OCI-LY1 (cell line): Measurements from ENCODE around the gene YLPM1.

Experiments
- H2AFZ ChIP-seq: fragments of 200-600 bp; sonication (generic), shearing (Covaris generic); 2 replicates; pipeline ENCODE4 v1.6.0; 2014; ENCODE audit warnings: antibody characterized with exemption, mild to moderate bottlenecking, low read length
- H3F3A ChIP-seq: fragments of 200-600 bp; sonication (generic), shearing (Covaris generic); 2 replicates; pipeline ENCODE4 v1.6.0; 2014; ENCODE audit warnings: mild to moderate bottlenecking, antibody characterized with exemption, low read length, moderate library complexity; ENCODE audit not compliant: insufficient read depth
- H3K27ac ChIP-seq: fragments of 200-600 bp; sonication (generic); 2 replicates; pipeline ENCODE4 v1.5.1; 2014; ENCODE audit warnings: low read length, mixed run types, mild to moderate bottlenecking, low read depth; ENCODE audit not compliant: poor library complexity, severe bottlenecking
- H3K27me3 ChIP-seq: fragments of 200-600 bp; sonication (generic); 2 replicates; pipeline ENCODE4 v1.6.0; 2014; ENCODE audit warnings: antibody characterized with exemption, mild to moderate bottlenecking, low read length, moderate library complexity; ENCODE audit not compliant: insufficient read depth
- H3K36me3 ChIP-seq: fragments of 200-600 bp; sonication (generic); 2 replicates; pipeline ENCODE4 v1.6.1; 2014; ENCODE audit warnings: mild to moderate bottlenecking, antibody characterized with exemption, low read length, moderate library complexity, mixed read lengths; ENCODE audit not compliant: insufficient read depth
- H3K4me1 ChIP-seq: fragments of 200-600 bp; sonication (generic); 2 replicates; pipeline ENCODE4 v1.5.1; 2014; ENCODE audit warnings: mild to moderate bottlenecking, low read length, moderate library complexity; ENCODE audit not compliant: insufficient read depth, severe bottlenecking
- H3K4me2 ChIP-seq: fragments of 200-600 bp; sonication (generic), shearing (Covaris generic); 2 replicates; pipeline ENCODE4 v1.6.1; 2014; ENCODE audit warnings: low read length
- H3K4me3 ChIP-seq: fragments of 200-600 bp; sonication (generic); 2 replicates; pipeline ENCODE4 v1.5.1; 2014; ENCODE audit warnings: low read length, low read depth, mild to moderate bottlenecking, mixed read lengths; ENCODE audit not compliant: poor library complexity, severe bottlenecking
- H3K79me2 ChIP-seq: fragments of 200-600 bp; shearing (Covaris generic); 2 replicates; pipeline ENCODE4 v1.6.1; 2016; ENCODE audit warnings: mixed run types, low read length, mixed read lengths; ENCODE audit not compliant: insufficient read depth
- H3K9ac ChIP-seq: fragments of 200-600 bp; sonication (generic), shearing (Covaris generic); 2 replicates; pipeline ENCODE4 v1.6.1; 2014; ENCODE audit warnings: mild to moderate bottlenecking, low read length, mixed read lengths
- H3K9me2 ChIP-seq: fragments of 200-600 bp; sonication (generic), shearing (Covaris generic); 2 replicates; pipeline ENCODE4 v1.6.1; 2014; ENCODE audit warnings: low read depth, mild to moderate bottlenecking, low read length, mixed read lengths
- H3K9me3 ChIP-seq: fragments of 200-600 bp; shearing (Covaris generic); 2 replicates; pipeline ENCODE4 v1.6.1; 2014; ENCODE audit warnings: low read length, mixed read lengths
- H4K20me1 ChIP-seq: fragments of 200-600 bp; sonication (generic), shearing (Covaris generic); 2 replicates; pipeline ENCODE4 v1.6.0; 2016; ENCODE audit warnings: mild to moderate bottlenecking, low read length; ENCODE audit not compliant: insufficient read depth
- EZH2 ChIP-seq: fragments of 200-600 bp; sonication (generic), shearing (Covaris generic); IDR thresholded peaks from 2 replicates; pipeline ENCODE4 v1.8.0; 2017; ENCODE audit warnings: borderline replicate concordance, mixed run types, mild to moderate bottlenecking, antibody characterized with exemption, low read length, moderate library complexity, mixed read lengths
- TF ChIP-seq, protein P1 (sequence below): fragments of 200-600 bp; sonication (generic), shearing (Covaris generic); IDR thresholded peaks from 2 replicates; pipeline ENCODE4 v1.5.1; 2017; ENCODE audit warnings: mild to moderate bottlenecking, antibody characterized with exemption, low read length, moderate library complexity, mixed read lengths

Gene YLPM1

DNA sequence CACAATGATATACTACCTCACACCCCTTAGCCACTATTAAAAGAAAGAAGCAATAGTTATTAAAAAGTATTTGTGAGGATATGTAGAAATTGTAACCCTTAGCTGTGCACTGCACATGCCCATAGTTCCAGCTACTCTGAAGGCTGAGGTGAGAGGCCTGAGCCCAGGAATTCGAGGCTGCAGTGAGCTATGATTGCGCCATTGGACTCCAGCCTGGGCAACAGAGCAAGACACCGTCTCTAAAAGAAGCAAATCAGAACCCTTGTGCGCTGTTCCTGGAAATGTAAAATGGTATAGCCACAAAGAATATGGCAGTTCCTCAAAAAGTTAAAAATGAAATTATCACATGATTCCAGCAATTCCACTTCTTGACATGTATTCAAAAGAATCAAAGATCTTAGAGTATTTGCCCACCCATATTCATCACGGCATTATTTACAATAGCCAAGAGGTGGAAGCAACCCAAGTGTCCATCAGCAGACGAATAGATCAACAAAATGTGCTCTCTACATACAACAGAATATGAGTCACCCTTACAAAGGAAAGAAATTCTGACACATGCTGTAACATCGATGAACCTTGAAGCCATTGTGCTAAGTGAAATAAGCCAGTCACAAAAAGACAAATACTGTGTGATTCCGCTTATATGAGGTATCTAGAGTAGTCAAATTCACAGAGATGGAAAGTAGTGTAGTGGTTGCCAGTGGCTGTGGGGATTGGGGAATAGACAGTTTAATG, 23.7 kb upstream of the YLPM1 start:
- no peak overlapping the region for H3K4me2 ChIP-seq
- TF ChIP-seq, protein P1, sequence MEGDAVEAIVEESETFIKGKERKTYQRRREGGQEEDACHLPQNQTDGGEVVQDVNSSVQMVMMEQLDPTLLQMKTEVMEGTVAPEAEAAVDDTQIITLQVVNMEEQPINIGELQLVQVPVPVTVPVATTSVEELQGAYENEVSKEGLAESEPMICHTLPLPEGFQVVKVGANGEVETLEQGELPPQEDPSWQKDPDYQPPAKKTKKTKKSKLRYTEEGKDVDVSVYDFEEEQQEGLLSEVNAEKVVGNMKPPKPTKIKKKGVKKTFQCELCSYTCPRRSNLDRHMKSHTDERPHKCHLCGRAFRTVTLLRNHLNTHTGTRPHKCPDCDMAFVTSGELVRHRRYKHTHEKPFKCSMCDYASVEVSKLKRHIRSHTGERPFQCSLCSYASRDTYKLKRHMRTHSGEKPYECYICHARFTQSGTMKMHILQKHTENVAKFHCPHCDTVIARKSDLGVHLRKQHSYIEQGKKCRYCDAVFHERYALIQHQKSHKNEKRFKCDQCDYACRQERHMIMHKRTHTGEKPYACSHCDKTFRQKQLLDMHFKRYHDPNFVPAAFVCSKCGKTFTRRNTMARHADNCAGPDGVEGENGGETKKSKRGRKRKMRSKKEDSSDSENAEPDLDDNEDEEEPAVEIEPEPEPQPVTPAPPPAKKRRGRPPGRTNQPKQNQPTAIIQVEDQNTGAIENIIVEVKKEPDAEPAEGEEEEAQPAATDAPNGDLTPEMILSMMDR, result no peak
- TF ChIP-seq EZH2, result no peak
- no peak overlapping the region for H3K9ac ChIP-seq
- H3K27me3 ChIP-seq, result no peaks in the 10 kb centered on the region
- H3K4me3 ChIP-seq, result no peak overlapping the region
- no peaks in the 10 kb centered on the region for H3K4me1 ChIP-seq
- H3K79me2 ChIP-seq, result no peaks in the 10 kb centered on the region
- peaks cover 40% of the 10 kb centered on the region for H3K36me3 ChIP-seq
- H3K9me2 ChIP-seq, result no peaks in the 10 kb centered on the region
- no peak overlapping the region for H2AFZ ChIP-seq
- H3F3A ChIP-seq, result no peaks in the 10 kb centered on the region
- H3K27ac ChIP-seq, result no peak overlapping the region
- no peaks in the 10 kb centered on the region for H4K20me1 ChIP-seq
- H3K9me3 ChIP-seq, result no peaks in the 10 kb centered on the region

DNA sequence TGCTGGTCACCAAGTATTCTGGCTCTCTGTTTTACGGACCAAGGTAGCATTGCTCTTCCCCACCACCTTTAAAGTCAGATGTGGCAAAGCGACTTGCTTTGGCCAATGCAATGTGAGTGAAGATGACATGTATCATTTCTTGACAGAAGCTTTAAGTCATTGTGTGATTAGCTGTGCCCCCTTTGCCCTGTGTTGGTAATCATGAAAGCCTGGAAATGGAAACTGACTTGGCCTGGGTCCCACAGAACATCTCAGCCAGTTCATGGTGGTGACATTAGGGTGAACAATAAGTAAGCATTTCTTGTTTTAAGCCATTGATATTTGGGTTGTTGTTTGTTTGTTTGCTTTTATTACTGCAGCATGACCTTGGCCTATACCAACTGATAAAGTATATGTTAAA, 15.9 kb upstream of the YLPM1 start:
- H3K4me2 ChIP-seq, result no peak overlapping the region
- TF ChIP-seq, protein P1, result no peak
- TF ChIP-seq EZH2, result no peak

DNA sequence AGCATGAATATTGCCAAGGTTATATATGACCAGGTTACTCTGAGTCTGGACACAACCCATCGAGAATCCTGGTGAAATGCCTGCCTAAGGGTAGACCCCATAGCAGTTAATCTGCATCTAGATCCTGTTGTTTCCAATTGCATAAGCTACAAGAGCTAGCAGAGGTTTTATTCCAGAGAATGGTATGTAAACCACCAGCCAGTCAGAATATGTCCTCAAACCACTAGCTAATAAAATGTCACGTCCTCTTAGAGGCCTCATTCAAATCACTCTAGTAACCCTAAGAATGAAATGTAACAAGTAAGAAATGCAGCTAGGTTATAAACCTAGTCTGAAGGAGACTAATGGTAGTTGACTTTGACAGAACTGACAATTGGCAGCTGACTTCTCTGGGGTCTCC, 9.0 kb upstream of the YLPM1 start:
- Histone ChIP-seq H3K4me2 (no peak overlapping the region), H3K4me1 (no peaks in the 10 kb centered on the region), H2AFZ (no peak overlapping the region), H3K36me3 (no peaks in the 10 kb centered on the region), H3K27ac (no peak overlapping the region), H3K9me3 (peaks cover 6% of the 10 kb centered on the region; the same call in 1 of the 2 replicates), H3K9ac (no peak overlapping the region), H3K4me3 (no peak overlapping the region), H3K27me3 (no peaks in the 10 kb centered on the region), H3F3A (no peaks in the 10 kb centered on the region), H4K20me1 (no peaks in the 10 kb centered on the region), H3K79me2 (no peaks in the 10 kb centered on the region), H3K9me2 (no peaks in the 10 kb centered on the region)
- TF ChIP-seq, protein P1, result no peak
- no peak for TF ChIP-seq EZH2

More for the DNA sequence above, 15.9 kb upstream of the YLPM1 start:
- Histone ChIP-seq H3K27ac (no peak overlapping the region), H4K20me1 (no peaks in the 10 kb centered on the region), H3K36me3 (no peaks in the 10 kb centered on the region), H3K9me3 (no peaks in the 10 kb centered on the region), H3K27me3 (no peaks in the 10 kb centered on the region), H3K9me2 (no peaks in the 10 kb centered on the region), H2AFZ (no peak overlapping the region), H3K79me2 (no peaks in the 10 kb centered on the region), H3K4me1 (no peaks in the 10 kb centered on the region), H3F3A (no peaks in the 10 kb centered on the region), H3K4me3 (no peak overlapping the region), H3K9ac (no peak overlapping the region)
